Stimulated activated CD8-positive, alpha-beta memory T cell treated with anti-CD3 and anti-CD28 coated beads, Interleukin-4, amount 100 ng/mL, for 48 hours (primary cell): Measurements from ENCODE around the gene SUMO2.
A peak's percentile ranks its signal among the peaks of the same experiment; 100 is the strongest.
"Not testable (repeated sequence)": the region's sequence is repeated elsewhere in the genome, so short reads cannot be mapped to it uniquely, and the experiment has no call there.

Experiments used
- DNase-seq: peaks from one replicate; pipeline ENCODE4 v3.0.0-alpha.2; 2020

SUMO2 gene

DNA sequence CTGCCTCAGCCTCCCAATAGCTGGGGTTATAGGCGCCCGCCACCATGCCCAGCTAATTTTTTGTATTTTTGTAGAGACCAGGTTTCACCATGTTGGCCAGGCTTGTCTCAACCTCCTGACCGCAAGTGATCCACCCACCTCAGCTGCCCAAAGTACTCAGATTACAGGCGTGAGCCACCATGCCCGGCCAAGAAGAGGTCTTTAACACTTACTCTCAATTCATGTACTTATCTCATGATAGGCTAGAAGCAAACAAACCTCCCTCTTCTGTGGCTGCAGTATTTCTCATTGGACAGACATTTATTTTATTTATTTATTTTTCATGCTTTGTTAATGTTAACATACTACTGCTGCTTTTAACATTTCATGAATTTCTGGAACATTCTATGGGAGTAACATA is 44.2 kb downstream of the SUMO2 start:
- no peak for DNase-seq

DNA sequence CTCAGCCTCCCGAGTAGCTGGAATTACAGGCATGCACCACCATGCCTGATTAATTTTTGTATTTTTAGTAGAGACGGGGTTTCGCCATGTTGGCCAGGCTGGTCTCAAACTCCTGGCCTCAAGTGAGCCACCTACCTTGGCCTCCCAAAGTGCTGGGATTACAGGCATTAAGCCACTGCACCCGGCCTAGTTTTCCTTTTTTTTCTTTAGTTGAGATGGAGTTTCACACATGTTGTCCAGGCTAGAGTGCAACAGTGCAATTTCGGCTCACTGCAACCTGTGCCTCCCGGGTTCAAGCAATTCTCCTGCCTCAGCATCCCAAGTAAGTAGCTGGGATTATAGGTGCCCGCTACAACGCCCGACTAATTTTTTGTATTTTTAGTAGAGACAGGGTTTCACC is 45.0 kb downstream of the SUMO2 start:
- DNase-seq, result not testable (repeated sequence)

DNA sequence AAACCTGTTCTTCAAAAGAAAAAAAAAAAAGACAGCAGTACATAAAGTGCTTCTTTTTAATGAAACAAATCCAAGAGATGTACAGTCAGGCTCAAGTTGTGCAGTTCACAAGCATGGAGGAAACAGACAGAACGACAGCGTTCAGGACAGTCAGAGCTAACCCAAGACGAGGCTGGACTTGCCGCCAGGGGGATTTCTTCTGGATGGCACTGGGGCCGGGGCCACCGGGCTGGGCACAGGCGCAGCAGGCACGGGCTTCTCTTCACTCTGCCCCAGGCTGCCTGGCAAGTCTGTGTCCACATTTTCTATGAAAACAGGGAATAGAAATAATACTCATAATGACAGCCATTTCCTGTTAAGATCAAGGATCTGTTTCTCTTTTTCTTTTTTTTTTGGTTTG is 46.8 kb downstream of the SUMO2 start:
- DNase-seq, result no peak

DNA sequence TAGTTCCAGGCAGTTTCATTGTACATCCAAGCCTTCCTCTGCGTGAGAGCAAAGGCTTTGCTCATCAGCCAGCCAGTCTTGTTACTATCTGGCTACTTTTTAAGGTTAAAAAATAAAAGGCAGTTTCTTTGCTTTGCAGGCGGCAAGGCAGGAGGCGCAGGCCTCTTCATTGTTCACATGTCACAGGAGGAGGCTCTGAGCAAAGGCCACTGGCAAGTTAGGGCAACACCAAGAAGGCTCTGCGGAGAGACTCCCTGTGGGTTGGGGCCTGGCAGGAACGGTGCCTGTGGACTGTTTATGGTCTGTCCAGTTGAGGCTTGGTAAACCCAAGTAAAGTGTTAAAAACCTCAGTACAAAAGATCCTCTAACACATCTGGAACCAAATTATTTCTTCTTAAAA is 47.3 kb downstream of the SUMO2 start:
- no peak for DNase-seq

DNA sequence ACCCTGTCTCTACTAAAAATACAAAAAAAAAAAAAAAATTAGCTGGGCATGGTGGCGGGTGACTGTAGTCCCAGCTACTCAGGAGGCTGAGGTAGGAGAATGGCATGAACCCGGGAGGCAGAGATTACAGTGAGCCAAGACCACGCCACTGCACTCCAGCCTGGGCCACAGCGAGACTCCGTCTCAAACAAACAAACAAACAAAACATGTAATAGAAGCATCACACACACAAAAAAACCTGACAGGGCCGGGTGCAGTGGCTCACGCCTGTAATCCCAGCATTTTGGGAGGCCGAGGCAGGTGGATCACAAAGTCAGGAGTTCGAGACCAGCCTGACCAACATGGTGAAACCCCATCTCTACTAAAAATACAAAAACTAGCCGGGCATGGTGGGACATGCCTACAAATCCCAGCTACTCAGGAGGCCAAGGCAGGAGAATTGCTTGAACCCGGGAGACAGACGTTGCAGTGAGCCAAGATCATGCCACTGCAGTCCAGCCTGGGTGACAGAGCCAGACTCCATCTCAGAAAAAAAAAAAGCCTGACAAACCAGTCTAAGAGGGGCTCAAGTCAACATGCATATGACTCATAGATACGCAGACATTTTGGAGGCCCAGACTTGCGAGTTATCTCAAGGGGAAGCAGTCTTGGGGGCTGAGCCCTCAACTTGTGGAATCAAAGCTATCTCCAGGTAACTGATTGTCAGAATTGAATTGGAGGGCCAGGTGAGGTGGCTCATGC is 49.0 kb downstream of the SUMO2 start:
- not testable (repeated sequence) for DNase-seq

DNA sequence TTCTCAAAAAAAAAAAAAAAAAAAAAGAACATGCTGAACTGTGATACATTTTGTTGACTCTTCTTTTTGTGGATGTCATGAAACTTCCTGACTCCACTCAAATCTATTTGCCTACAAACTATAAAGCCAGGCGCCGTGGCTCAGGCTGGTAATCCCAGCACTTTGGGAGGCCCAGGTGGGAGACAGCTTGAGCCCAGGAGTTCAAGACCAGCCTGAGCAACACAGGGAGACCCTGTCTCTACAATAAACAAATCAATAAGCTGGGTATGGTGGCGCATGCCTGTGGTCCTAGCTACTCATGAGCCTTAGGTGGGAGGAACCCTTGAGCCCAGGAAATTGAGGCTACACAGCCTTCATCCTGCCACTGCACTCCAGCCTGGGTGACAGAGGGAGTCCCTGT is 49.8 kb downstream of the SUMO2 start:
- DNase-seq, result no peak

DNA sequence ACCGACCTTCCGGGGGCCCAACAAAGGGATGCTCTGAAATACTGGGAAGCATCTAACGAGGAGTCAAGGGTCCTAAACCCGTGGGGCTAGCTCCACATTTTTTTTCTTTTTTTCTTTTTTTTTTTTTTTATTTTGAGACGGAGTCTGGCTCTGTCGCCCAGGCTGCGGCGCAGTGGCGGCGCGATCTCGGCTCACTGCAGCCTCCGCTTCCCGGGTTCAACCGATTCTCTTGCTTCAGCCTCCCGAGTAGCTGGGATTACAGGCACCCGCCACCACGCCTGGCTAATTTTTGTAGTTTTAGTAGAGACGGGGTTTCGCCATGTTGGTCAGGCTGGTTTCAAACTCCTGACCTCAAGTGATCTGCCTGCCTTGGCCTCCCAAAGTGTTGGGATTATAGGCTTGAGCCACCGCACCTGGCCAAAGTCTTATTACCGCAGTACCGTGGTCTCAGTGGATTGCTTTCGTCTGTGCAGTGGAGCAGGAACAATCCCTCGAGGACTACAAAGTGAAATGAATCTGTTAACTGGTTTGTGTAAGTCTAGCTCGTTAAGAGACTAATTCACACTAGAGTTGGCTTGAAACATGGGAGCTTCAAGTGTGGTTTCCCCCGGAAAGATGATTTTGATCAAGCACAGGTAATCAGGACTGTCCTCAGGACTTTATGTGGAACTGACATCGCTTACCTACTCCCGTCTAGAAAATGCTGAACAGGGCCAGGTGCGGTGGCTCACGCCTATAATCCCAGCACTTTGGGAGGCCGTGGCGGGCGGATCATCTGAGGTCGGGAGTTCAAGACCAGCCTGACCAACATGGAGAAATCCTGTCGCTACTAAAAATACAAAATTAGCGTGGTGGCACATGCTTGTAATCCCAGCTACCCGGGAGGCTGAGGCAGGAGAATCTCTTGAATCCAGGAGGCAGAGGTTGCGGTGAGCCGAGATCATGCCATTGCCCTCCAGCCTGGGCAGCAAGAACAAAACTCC is 50.5 kb downstream of the SUMO2 start:
- not testable (repeated sequence) for DNase-seq

DNA sequence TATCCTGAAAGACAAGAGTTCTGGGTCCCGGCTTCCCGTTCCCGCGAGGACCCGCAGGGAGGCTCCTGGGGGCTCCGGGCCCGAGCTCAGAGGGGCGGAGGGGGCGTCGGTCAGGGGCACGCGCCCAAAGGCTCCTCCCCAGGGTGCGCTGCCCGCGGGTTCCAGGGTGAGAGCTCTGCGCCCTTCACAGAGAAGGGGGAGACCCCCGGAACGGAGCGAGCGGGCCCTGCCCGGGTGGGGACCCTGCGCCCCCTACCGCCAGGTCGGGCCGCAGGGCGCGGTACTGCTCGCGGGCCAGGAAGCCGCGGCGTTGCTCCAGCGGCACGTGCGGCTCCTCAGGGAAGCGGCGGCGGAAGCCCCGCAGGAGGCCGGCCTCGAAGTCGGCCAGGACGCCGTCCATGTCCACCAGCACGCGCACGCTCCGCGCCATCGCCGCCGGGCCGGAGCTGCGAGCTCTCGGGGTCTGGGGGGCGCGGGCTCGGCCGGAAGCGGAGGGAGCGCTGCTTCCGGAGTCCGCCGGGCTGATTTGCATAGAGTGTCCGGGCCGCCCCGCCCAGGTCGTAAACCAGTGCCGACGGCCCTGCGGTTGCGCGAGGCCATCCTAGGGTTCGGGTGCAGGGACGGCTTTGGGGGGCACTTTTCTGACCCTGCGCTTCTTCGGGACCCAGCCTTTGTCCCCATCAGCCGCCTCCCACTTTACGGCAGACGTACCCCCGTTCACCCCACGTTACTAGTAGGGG is 51.3 kb downstream of the SUMO2 start, which contains the start of gene NT5C:
Gene NT5C, minus strand, starts transcription at position 465 of the 740 bp plus-strand sequence. Its CDS starts 35 bp downstream, at position 430.
- peak; percentile 85 for DNase-seq

DNA sequence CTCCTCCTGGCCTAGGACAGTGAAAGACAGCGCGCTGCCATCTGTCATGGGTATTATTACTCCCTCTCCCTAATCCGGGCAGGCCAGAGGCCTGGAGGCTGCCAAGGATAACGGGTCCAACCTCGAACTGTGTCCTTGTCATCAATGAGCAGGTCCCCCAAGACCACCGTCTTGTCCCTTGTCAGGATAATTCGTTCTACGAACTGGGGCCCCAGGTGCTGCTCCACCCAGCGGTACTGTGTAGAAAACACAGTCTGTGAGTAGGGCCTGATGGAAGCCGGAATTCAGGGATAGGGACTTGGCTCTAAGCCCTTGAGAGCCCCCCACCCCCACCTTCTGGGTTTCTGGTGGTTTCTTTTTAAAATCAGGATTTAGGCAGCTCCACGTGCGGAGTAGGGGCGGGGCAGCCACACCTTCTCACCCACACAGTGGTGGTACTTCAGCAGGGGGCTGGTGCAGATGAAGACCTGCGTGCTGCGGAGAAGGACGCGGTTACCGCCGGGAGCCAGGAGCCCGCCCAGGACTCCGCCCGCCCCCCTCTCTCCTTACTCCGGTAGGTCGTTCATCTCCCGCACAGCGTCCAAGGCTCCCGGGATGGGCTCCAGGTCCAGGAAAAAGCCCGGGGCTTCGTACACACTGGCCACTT is 52.0 kb downstream of the SUMO2 start:
- peak; percentile 69 for DNase-seq

DNA sequence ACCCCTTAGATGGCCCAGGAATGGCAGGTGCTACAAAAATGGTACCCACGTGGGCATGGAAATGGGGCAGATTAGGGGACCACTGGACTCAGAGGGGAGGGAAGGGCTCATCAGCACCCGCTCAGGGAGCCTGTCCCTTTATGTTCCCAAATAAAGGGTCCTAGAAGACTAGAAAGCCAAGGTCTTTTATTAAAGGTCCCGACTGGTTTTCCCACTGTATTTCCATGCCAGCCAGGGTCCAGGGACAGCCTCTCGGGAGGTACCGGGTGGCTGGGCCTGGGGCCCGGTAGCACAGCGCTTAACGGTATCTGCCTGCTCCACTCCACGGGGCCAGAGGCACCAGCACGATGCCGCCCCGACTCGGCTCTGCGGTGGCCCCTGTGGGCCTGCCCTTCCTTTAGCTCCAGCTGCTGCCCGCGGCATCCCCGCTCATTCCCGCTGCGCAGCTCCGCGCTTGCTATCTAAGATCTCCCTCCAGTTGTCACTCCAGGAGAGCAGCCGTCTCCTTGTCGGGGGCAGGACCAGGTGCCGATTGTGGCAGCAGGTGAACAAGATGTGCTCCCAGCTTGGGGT is 52.6 kb downstream of the SUMO2 start:
- no peak for DNase-seq

DNA sequence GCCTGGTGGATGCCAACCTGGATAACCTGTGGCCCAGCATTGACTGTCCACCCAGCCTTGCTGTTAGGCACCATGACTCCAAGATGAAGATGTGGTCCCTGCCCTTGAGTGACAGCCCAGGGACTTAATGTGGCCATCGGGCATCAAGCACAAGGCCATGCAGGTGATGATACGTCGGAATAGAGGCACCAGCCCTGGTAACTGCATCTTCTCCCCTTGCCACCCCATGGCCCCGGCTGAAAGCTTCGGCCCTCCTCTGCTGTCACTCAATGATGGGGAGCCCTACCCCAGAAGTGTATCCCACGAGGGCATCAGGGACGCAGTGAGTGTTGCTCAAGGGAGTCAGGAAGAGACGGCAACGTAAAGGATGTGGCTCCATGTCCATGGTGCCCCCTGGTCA is 53.2 kb downstream of the SUMO2 start:
- DNase-seq, result no peak

DNA sequence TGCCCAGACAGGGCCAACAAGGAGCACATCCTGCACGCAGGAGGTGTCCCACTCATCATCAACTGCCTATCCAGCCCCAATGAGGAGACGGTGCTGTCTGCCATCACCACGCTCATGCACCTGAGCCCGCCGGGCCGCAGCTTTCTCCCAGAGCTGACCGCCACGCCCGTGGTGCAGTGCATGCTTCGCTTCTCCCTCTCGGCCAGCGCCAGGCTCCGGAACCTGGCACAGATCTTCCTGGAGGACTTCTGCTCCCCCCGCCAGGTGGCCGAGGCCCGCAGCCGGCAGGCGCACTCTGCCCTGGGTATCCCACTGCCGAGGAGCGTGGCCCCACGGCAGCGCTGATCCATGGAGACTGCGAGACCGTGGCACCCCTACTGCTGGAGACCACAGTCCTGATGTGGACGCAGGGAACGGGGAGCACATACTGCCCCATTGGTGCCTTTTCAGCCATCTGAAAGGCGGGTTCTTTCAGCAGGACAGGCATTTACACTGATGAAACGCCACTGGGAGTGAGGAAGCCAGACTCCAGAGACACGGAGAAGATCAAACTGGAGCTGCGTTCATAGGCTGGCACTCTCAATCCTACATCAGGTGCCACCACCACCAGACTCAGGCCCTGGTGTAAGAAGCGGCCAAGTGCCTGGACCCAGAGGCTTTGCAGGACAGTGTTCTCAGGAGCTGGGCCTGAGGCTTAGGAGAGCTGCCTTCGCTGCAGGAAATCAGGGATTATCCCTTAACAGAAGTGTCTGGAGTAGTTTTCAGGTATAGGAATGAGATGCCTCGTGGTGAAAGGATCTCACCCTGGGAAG is 53.9 kb downstream of the SUMO2 start:
- no peak for DNase-seq

DNA sequence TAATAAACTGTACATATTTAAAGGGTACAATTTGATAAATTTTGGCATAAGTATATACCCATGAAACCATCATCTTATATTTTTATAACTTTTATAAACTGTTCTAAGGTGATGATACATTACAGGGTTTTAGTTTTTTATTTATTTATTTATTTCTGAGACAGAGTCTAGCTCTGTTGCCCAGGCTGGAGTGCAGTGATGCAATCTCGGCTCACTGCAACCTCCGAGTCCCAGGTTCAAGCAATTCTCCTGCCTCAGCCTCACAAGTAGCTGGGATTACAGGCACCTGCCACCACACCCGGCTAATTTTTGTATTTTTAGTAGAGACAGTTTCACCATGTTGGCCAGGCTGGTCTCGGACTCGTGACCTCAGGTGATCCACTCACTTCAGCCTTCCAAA is 54.8 kb downstream of the SUMO2 start:
- DNase-seq, result not testable (repeated sequence)

DNA sequence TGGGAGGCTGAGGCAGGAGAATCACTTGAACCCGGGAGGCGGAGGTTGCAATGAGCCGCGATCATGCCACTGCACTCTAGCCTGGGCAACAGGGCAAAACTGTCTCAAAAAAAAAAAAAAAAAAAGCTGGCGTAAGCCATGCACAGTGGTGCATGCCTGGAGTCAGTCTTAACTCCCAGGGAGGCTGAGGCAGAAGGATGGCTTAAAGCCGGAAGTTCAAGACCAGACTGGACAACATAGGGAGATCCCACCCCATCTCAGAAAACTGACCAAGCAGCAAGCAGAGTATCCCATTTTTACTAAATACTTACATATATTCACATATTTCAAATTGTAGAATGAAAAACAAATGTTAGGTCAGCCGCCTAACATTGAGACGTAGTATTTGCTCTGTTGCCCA is 55.8 kb downstream of the SUMO2 start:
- no peak for DNase-seq

DNA sequence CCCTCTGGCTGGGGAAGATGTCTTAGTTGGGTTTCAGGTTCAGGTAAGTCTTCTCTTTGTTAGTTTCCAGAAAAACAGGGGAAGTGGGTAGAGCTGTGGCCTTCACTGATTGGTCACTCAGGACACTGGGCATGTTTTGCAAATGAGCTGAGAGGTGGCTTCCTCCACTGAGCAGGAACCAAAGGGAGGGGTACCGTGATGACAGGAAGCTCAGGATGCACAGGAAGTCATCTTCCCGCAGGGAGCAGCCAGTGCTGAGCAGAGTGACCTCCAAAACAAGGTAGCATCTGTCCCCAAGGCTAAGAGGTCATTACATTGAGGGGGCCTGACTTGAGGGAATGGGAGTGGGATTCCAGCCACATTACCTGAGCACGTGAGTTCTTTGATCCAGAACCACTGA is 56.8 kb downstream of the SUMO2 start:
- DNase-seq, result no peak

DNA sequence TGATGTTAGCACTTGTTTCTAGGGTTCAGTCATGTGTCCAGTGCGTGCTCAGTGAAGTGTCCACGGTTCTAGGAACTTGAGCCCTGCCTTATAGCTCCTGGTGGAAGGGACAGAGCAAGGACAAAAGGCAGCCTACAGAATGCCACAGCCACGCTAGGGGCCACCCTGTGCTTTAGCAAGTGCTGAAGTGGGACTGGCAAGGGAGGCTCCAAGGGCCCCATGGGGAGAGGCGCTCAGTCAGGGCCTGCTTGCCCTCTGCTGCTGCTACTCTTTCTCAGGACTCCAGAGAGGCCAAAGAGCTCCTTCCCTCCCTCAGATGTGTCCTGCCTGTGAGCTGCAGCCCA is 58.0 kb downstream of the SUMO2 start:
- DNase-seq, result no peak

DNA sequence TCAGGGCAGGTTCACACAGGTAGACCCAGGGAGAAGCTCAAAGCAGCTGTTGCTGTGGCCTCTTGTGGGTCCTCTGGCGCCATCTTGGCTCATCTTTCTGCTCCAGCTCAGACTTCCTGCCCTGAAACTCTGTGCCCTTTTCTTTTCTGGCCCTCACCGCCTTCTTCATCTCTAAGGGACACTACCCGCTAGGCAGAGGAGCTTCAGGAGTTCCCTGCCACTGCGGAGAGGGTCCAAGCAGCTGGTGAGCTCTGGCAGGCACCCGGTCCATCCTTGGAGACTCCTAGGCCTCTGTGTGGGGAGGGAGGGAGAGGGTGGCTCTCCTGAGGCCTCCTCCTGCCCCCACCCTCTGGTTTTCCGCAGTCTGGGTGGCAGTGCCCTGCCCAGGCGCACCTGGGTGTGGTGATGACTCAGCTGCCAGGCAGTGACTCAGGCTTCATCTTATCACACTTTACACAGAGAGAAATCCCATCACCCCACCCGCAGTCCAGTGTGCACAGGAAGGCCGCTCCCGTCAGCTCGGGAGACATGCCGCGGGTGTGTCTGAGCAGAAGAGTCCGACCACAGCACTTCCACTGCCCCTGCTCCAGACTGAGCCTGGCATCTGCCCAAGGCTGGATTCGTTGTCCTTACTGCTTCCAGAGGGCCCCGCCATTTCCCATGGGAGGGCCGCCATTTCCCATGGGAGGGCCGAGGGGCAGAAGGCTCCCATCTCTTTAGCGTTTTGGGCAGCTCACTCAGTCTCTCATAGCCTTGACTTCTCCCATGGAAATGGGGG is 58.5 kb downstream of the SUMO2 start:
- DNase-seq, result peak; percentile 69

DNA sequence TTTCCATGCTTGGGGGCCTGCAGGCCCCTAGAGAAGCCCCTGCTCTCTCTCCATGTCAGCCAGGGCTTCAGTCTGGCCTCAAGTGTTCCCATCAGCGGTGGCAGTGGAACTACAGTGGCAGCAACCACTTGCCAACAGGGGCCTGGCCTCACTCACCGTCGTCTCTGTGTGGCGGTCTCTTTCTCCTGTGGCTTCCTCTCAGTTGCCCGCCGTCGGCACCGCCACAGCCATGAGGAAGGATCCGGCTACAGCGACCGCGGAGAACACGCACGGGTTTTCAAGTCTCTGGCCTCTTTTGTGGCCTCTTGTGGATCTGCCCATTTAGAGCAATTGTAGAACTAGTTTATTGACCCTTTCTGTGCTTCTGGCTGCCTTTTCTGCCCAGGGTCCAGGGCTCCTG is 64.5 kb downstream of the SUMO2 start:
- no peak for DNase-seq

DNA sequence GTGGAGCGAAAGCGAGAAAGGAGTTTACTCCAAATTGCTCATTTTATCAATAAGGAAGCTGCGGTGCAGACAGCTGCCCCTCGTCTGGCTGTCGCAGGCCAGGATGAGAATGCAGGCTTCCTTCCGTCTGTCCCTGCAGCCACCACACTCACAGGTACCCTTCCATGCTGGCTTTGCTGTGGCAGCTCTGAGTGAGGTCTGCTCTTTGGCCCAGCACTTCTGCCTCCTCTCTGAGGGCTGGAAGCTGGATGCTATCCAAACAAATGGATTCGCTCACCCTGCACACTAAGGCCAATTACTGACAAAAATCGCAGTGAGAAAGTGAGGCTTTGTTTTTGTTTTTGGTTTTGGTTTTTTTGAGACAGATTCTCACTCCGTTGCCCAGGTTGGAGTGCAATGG is 66.0 kb downstream of the SUMO2 start:
- no peak for DNase-seq
